Esophagus muscularis mucosa (tissue), 4 donors: ENCODE data around the gene SLTM. TPM values are rescaled to one million over a fixed set of nuclear protein-coding genes. Genes with fewer than 3 reads are reported as not detected.
"Not testable (repeated sequence)": the region's sequence is repeated elsewhere in the genome, so short reads cannot be mapped to it uniquely, and the experiment has no call there.

Experiments used
- DNase-seq: peaks from one replicate; pipeline ENCODE4 v3.0.0-alpha.2; 2017; ENCODE audit errors: extremely low spot score
- H3K27ac ChIP-seq, 4 donors: fragments of 200-600 bp; sonication (generic); replicated peaks in 1 of 4; 1 replicate in 3 of 4; 2 replicates in 1 of 4; pipeline ENCODE4 v1.5.1; 2016 to 2019; ENCODE audit warnings: mild to moderate bottlenecking in 1 of 4
- H3K27me3 ChIP-seq, 4 donors: fragments of 200-600 bp; sonication (generic); one replicate each; pipeline versions ENCODE4 v1.5.1 to v1.6.0; 2016 to 2019
- H3K36me3 ChIP-seq, 4 donors: fragments of 200-600 bp; sonication (generic); one replicate each; pipeline ENCODE4 v1.5.1; 2016 to 2019
- H3K4me1 ChIP-seq, 4 donors: fragments of 200-600 bp; sonication (generic); one replicate each; pipeline ENCODE4 v1.5.1; 2016 to 2019
- H3K4me3 ChIP-seq, 4 donors: fragments of 200-600 bp; sonication (generic); 1 replicate in 2 of 4; 2 replicates in 2 of 4; pipeline ENCODE4 v1.5.1; 2016 to 2019; ENCODE audit warnings: mild to moderate bottlenecking in 4 of 4, moderate library complexity in 1 of 4
- H3K9me3 ChIP-seq, 4 donors: fragments of 200-600 bp; sonication (generic); 1 replicate in 3 of 4; 2 replicates in 1 of 4; pipeline ENCODE4 v1.5.1; 2016 to 2019
- EP300 ChIP-seq: sonication (generic); formaldehyde crosslinking; IDR thresholded peaks from one replicate; pipeline ENCODE4 v1.6.1; 2017; ENCODE audit warnings: antibody characterized with exemption
- POLR2A ChIP-seq: fragments of 450-650 bp; IDR thresholded peaks from one replicate; pipeline ENCODE4 v1.6.1; 2017; ENCODE audit warnings: antibody characterized with exemption, moderate library complexity, mild to moderate bottlenecking, low read depth
- POLR2AphosphoS5 ChIP-seq, 2 donors: sonication (generic); formaldehyde crosslinking; IDR thresholded peaks; one replicate each; pipeline ENCODE4 v1.6.1; 2017; ENCODE audit warnings: antibody characterized with exemption in 2 of 2
- WGBS: methylation state at CpG from one replicate; pipeline ENCODE4 v1.1.5; 2018; 5-methylcytosine and 5-hydroxymethylcytosine counted together
- intact Hi-C: fragments of 100-400 bp; cut with DNase I; formaldehyde crosslinking; loops from one replicate; pipeline ENCODE4 v1.15.1; 2023
- total RNA-seq, 4 donors: library from RNA; depleted of rRNA; stranded (reverse); fragments of >200 nt; gene quantifications; one replicate each; pipeline versions ENCODE4 v1.1.0 to v1.2.1, GENCODE V29; 2016
- TF ChIP-seq, protein P1 (sequence below), 3 experiments: fragments of 200-600 bp in 2 of 3; fragments of 450-650 bp in 1 of 3; sonication (generic) in 2 of 3; IDR thresholded peaks; one replicate each; pipeline ENCODE4 v1.5.1; 2017 to 2019; ENCODE audit warnings: antibody characterized with exemption in 3 of 3, mild to moderate bottlenecking in 2 of 3, moderate library complexity in 1 of 3

The SLTM gene
- total RNA-seq, 4 donors from 2014 or later = 69.1 to 88.5 (median 76.3) TPM

DNA sequence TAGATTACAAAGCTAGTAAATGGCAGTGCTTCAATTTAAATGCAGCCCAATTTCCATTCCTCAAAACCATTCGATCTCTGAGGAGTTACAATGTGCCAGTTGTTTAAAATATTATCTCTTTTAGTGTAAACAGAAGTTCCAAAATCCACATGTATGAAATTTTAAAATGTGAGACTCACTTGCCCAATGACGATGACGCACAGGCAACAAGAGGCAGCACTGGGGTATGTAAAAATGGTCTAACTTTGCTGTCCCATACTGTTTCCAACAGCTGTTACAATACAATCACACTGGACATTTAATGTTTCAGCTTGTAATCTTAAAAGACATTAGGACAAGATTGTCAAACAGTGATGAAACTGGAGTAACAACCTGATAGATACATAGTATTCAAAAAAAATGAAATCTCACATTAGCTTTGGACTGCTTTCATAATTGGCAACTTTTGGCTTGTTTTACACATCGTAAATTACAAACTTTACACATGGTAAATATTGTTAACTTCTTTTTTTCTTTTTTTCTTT lies 12.2 kb downstream of the SLTM start:
- H3K4me1 ChIP-seq = peaks cover 35 to 79% (median 65%) of the 10 kb centered on the region in 4 donors
- DNase-seq = no peak
- H3K4me3 ChIP-seq = no peak overlapping the region
- H3K27me3 ChIP-seq = no peaks in the 10 kb centered on the region
- H3K9me3 ChIP-seq = no peaks in the 10 kb centered on the region
- intact Hi-C loops = no loop called here
- TF ChIP-seq POLR2AphosphoS5 (IDR thresholded peaks at IDR 0.05) (no peak), POLR2A (no peak), EP300 (no peak)
- TF ChIP-seq, protein P1, sequence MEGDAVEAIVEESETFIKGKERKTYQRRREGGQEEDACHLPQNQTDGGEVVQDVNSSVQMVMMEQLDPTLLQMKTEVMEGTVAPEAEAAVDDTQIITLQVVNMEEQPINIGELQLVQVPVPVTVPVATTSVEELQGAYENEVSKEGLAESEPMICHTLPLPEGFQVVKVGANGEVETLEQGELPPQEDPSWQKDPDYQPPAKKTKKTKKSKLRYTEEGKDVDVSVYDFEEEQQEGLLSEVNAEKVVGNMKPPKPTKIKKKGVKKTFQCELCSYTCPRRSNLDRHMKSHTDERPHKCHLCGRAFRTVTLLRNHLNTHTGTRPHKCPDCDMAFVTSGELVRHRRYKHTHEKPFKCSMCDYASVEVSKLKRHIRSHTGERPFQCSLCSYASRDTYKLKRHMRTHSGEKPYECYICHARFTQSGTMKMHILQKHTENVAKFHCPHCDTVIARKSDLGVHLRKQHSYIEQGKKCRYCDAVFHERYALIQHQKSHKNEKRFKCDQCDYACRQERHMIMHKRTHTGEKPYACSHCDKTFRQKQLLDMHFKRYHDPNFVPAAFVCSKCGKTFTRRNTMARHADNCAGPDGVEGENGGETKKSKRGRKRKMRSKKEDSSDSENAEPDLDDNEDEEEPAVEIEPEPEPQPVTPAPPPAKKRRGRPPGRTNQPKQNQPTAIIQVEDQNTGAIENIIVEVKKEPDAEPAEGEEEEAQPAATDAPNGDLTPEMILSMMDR (IDR thresholded peaks at IDR 0.05) = no peak
- peaks cover 0 to 15% (median 9%) of the 10 kb centered on the region in 4 donors for H3K36me3 ChIP-seq
- 68% methylated on average over 4 of the region's 4 CpGs for WGBS
- peak overlapping the region in 1 of 4 donors; percentile 21 for H3K27ac ChIP-seq

DNA sequence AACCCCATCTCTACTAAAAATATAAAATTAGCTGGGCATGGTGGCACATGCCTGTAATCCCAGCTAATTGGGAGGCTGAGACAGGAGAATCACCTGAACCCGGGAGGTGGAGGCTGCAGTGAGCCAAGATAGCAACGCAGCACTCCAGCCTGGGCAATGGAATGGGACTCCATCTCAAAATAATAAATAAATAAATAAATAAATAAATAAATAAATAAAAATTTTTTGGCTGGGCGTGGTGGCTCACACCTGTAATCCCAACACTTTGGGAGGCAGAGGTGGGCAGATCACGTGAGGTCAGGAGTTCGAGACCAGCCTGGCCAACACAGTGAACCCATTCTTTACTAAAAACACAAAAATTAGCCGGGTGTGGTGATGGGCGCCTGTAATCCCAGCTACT lies 13.0 kb downstream of the SLTM start:
- H3K27ac ChIP-seq, H3K4me3 ChIP-seq, H3K27me3 ChIP-seq, H3K9me3 ChIP-seq, intact Hi-C loops, DNase-seq: not testable (repeated sequence)
- peaks cover 0 to 16% (median 8%) of the 10 kb centered on the region in 4 donors for H3K36me3 ChIP-seq
- 89% methylated on average over 7 of the region's 7 CpGs for WGBS
- H3K4me1 ChIP-seq = peaks cover 35 to 71% (median 58%) of the 10 kb centered on the region in 4 donors

DNA sequence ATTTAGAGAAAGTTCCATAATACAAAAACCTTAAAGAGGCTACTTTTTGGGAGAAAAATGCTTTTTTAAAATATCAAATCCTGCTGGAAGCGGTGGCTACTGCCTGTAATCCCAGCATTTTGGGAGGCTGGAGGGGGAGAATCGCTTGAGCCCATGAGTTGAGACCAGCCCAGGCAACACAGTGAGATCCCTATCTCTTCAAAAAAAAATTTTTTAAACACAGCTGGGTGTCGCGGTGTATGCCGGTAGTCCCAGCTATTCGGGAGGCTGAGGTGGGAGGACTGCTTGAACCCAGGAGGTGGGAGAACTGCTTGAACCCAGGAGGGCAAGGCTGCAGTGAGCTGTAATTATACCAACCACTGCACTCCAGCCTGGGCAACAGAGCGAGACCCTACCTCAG lies 14.2 kb downstream of the SLTM start:
- intact Hi-C loops = no loop called here
- no peak for DNase-seq

DNA sequence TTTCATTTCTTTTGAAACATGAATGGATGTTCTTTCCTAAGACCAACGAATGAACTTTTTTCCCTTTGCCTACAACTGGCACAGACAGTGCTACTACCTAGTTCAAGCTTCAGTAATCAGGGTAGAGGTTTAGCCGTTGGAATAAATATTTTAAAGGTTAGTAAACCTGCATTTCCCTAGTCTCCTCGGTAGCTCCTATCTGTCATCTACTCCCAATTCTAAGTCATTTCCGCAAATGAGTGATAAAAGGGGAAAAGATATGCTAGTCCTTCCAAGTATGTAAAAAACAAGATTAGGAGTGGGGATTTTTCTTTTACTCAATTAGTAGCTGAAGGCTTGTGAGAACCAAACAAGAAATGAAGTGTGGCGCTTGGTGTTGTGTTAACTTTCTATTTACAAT lies 15.2 kb downstream of the SLTM start:
- H3K9me3 ChIP-seq = no peaks in the 10 kb centered on the region
- 75% methylated on average over 5 of the region's 5 CpGs for WGBS
- no peak overlapping the region for H3K4me3 ChIP-seq
- H3K36me3 ChIP-seq = peaks cover 0 to 33% (median 19%) of the 10 kb centered on the region in 4 donors
- H3K27me3 ChIP-seq = no peaks in the 10 kb centered on the region
- peaks cover 15 to 54% (median 36%) of the 10 kb centered on the region in 4 donors for H3K4me1 ChIP-seq
- TF ChIP-seq POLR2AphosphoS5 (IDR thresholded peaks at IDR 0.05) (no peak), EP300 (no peak), POLR2A (no peak)
- TF ChIP-seq, protein P1 (IDR thresholded peaks at IDR 0.05) = no peak
- intact Hi-C loops = no loop called here
- no peak overlapping the region for H3K27ac ChIP-seq
- DNase-seq = no peak

More for the DNA sequence above, 14.2 kb downstream of the SLTM start:
- 100% methylated on average over 7 of the region's 7 CpGs for WGBS
- no peaks in the 10 kb centered on the region for H3K9me3 ChIP-seq
- no peak overlapping the region for H3K27ac ChIP-seq
- no peaks in the 10 kb centered on the region for H3K27me3 ChIP-seq
- H3K4me1 ChIP-seq = peaks cover 23 to 60% (median 46%) of the 10 kb centered on the region in 4 donors
- no peak overlapping the region for H3K4me3 ChIP-seq
- peaks cover 0 to 28% (median 13%) of the 10 kb centered on the region in 4 donors for H3K36me3 ChIP-seq
- TF ChIP-seq POLR2AphosphoS5 (IDR thresholded peaks at IDR 0.05) = no peak
- TF ChIP-seq, protein P1 (IDR thresholded peaks at IDR 0.05) = no peak
- TF ChIP-seq EP300 = no peak
- no peak for TF ChIP-seq POLR2A

DNA sequence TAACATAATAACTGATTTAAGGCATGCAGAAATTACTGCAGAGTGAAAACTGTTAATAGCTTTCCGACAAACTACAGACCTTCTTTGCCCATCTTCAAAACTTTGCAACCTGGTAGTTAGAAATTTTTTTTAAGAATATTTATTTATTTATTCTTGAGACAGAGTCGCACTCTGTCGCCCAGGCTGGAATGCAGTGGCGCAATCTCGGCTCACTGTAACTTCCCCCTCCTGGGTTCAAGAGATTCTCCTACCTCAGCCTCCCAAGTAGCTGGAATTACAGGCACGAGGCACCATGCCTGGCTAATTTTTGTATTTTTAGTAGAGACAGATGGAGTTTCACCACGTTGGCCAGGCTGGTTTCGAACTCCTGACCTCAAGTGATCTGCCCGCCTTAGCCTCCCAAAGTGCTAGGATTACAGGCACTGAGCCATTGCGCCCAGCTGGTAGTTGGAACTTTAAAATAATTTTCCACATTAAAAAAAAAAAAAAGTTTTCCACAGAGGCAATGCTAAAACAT lies 15.8 kb downstream of the SLTM start:
- DNase-seq, intact Hi-C loops, H3K9me3 ChIP-seq, H3K27me3 ChIP-seq, H3K4me3 ChIP-seq, H3K27ac ChIP-seq: not testable (repeated sequence)
- 89% methylated on average over 10 of the region's 10 CpGs for WGBS
- peaks cover 0 to 39% (median 22%) of the 10 kb centered on the region in 4 donors for H3K36me3 ChIP-seq
- peaks cover 15 to 49% (median 31%) of the 10 kb centered on the region in 4 donors for H3K4me1 ChIP-seq

DNA sequence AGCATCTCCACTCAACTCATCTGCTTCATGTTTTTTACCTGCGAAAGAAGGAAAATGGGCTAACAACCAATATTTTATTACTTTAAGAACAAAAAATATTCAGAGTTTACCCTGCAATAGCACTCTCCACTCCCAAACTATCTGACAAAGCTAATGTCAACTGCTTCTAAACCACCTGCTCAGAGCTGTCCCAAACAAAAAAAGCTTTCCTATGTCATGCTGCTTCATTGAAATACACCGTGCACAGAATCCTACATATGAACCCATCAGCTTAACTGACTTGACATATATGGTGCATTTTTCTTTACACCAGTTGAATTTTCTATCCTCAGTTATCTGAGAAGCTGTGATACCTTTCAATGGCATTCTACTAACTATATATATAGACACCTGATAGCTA lies 16.5 kb downstream of the SLTM start:
- intact Hi-C loops = no loop called here
- no peaks in the 10 kb centered on the region for H3K9me3 ChIP-seq
- no peak overlapping the region for H3K4me3 ChIP-seq
- TF ChIP-seq EP300 = no peak
- TF ChIP-seq POLR2AphosphoS5 (IDR thresholded peaks at IDR 0.05) = no peak
- TF ChIP-seq POLR2A = no peak
- TF ChIP-seq, protein P1 (IDR thresholded peaks at IDR 0.05) = no peak
- H3K4me1 ChIP-seq = peaks cover 15 to 47% (median 28%) of the 10 kb centered on the region in 4 donors
- H3K36me3 ChIP-seq = peaks cover 4 to 46% (median 25%) of the 10 kb centered on the region in 4 donors
- no peaks in the 10 kb centered on the region for H3K27me3 ChIP-seq
- 92% methylated on average over 2 of the region's 2 CpGs for WGBS
- DNase-seq = no peak
- no peak overlapping the region for H3K27ac ChIP-seq
